GM08714 (cell line): ENCODE results near the gene RUFY1.
"Not testable (repeated sequence)": the region's sequence is repeated elsewhere in the genome, so short reads cannot be mapped to it uniquely, and the experiment has no call there.

Source experiments
- H3K4me3 ChIP-seq: fragments of 200-500 bp; sonication (Bioruptor generic); 2 replicates; pipeline ENCODE4 v1.5.1; 2014; ENCODE audit warnings: mild to moderate bottlenecking, low read length, inconsistent platforms
- ZNF274 ChIP-seq: IDR thresholded peaks from 2 replicates; pipeline ENCODE4 v1.6.1; 2012; ENCODE audit warnings: mild to moderate bottlenecking, low read depth, low read length

RUFY1 gene, protein sequence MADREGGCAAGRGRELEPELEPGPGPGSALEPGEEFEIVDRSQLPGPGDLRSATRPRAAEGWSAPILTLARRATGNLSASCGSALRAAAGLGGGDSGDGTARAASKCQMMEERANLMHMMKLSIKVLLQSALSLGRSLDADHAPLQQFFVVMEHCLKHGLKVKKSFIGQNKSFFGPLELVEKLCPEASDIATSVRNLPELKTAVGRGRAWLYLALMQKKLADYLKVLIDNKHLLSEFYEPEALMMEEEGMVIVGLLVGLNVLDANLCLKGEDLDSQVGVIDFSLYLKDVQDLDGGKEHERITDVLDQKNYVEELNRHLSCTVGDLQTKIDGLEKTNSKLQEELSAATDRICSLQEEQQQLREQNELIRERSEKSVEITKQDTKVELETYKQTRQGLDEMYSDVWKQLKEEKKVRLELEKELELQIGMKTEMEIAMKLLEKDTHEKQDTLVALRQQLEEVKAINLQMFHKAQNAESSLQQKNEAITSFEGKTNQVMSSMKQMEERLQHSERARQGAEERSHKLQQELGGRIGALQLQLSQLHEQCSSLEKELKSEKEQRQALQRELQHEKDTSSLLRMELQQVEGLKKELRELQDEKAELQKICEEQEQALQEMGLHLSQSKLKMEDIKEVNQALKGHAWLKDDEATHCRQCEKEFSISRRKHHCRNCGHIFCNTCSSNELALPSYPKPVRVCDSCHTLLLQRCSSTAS

DNA sequence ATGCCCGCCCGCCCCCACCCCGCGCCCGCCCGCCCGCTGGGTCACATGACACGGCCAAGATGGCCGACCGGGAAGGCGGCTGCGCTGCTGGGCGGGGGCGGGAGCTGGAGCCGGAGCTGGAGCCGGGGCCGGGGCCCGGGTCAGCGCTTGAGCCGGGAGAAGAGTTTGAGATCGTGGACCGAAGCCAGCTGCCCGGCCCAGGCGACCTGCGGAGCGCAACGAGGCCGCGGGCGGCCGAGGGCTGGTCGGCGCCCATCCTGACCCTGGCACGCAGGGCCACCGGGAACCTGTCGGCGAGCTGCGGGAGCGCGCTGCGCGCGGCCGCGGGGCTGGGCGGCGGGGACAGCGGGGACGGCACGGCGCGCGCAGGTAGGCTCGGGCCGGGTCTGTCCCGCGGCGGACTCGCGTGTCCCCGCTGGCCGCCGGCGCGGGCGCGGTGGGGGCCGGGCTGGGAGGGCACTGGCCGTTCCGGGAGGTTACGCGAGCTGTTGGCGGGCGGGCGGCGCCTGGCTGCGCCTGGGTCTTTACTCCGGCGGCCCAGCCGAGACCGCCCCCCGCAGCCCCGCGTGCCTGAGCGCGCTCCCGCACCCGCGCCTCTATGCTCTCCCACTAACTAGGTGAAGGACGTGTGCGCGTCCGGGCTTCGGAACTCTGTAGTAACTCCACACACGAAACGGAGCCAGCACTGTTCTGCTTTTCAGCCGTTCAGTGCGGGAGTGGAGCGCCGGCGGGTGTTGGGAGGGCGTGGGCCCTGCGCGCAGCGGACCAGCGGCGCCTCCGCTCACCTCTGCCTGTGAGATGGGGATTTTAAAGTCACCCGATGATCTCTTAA lies at the start of gene RUFY1:
TSS of gene RUFY1 (plus strand) at position 44 of the 832 bp plus-strand sequence. CDS start at position 60, 16 bp downstream.
- no peak for TF ChIP-seq ZNF274
- H3K4me3 ChIP-seq: peak within 1 kb of the TSS; percentile 87

DNA sequence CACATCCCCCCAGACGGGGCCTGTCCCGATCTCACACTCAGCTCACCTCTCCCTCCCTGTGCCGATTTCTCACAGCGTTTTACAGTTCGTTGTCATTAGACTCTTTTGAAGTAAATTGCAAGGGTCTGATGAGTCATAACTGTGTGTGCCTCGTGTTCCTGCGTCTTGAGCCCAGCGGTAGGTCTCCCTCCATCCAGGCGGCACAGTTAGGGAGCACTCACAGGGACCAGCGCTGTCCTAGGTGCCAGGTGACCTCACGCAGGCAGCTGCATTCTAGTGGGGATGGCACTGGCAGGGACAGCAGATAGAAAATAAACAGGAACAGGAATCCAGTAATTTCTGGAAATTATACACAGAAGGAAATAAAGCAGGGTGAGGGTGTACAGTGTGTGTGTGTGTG lies 48.4 kb upstream of the RUFY1 start:
- H3K4me3 ChIP-seq: not testable (repeated sequence)

DNA sequence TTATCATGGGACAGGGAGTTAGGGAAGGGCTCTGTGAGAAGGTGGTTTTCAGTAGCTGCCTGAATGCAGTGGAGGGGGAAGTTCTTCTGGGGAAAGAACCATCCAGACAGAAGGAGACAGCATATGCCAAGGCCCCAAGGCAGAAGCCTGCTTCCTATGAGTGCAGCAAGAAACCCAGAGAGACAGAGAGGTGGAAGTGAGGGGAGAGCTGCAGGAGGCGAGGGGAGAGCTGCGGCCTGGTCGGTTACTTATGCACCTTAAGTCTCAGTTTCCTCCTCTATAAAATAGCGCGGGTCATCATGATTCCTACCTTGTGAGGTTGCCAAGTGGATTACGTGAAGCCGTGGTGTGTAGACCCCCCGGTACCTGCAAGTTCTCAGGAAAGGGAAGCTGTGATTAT lies 47.9 kb upstream of the RUFY1 start:
- not testable (repeated sequence) for H3K4me3 ChIP-seq

DNA sequence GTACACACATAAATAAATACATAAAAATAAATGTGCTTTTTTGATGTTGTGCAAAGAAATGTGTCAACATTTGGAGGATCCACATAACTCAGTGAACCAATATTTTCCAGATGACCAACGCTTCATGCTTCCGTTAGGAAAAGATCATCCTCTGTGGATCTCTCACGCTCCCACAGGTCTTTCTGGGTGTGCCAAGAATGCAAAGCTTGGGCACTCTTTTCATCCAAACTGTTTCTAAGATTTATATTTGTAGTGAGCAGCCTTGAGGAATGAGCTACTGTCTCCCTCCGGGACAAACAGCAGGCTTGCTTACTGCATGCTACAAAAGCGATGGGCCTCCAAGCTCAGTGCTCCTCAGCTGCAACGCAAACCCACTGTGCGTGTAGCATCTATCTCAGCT lies 46.2 kb upstream of the RUFY1 start:
- TF ChIP-seq ZNF274: no peak
- no peak overlapping the region for H3K4me3 ChIP-seq

DNA sequence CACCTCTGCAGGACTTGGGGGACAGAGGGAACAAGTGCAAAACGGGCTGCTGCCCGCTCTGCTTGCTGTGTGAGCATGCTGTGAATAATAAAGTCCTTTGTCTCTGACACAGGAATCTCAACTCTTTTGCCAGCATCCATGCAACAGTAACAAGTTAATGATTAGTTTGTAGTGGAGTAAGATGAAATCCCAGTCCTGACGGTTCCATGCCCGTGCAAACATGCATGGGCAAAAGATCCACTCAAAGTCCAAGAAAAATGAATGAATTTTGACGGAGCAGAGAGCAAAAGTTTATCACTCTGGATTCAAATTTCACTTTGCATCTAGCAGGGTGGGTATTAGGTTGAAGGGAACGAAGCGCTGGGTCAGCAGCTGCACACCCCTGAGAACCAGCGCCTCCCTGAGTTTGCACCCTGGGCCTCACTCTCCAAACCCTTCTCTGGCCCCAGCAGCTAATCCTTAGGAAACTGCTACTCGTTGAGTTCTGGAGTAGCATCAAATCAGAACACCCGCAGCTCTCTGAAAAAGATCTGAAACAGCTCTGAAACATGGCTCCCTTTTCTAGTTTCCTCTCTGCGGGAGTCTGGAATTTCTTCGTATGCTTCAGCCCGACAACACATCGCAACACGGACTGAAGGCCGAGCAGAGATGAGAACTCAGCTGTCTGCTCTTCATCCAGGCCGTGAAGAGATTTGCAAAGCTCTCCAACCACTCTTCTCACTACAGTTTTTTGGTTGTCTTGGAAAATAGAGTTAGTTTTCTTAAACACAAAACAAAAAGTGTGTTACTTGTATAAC lies 45.6 kb upstream of the RUFY1 start:
- H3K4me3 ChIP-seq: no peak overlapping the region
- no peak for TF ChIP-seq ZNF274

DNA sequence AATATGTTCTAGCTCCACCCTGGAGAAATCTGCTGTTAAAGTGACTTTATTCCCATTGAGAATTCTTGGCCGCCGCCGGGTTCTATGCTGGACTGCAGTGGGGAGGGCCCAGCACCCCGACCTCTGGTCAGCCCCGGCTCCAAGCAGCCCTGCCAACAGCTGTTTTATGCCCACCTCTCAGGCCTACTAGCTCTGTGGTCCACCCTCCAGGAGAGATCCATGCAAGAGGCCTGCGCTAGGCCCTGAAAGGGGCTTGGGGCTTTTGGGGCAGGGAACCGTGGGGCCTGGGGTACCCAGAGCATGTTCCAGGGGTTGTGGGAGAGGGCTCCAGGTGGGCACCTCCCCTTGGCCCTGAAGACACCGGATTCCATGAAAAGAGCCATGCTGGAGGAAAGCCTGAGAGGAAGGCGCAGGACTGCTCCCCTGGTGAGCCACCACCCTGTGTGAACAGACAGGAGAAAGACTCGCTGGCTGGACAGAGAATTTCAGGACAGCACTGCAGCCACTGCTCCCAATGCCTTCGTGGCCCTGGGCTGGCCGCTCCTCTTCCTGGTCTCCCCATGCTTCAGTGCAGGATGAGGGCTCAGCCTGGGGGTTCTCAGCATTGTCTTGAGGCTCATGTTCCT lies 44.6 kb upstream of the RUFY1 start:
- TF ChIP-seq ZNF274: no peak

DNA sequence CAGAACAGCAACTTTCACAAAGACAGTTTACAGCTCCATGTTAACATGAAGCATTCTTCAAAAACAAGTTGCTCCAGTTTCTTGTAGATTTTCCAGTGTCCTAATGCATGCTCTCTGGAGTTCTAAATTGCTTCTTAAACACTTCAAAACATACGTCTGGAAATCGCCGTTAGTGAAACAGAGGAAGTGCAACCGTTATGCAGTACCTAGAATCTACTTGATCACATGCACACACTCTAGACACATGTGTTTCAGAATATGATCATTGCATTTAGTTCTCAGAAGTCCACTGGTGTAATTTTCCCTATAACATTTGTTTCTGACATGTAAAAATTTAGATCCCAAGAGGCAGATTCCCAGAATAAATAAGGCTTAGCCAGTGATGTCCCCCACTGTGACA lies 41.1 kb upstream of the RUFY1 start:
- no peak overlapping the region for H3K4me3 ChIP-seq
- TF ChIP-seq ZNF274: no peak

More for the DNA sequence above, 44.6 kb upstream of the RUFY1 start:
- H3K4me3 ChIP-seq: no peak overlapping the region

DNA sequence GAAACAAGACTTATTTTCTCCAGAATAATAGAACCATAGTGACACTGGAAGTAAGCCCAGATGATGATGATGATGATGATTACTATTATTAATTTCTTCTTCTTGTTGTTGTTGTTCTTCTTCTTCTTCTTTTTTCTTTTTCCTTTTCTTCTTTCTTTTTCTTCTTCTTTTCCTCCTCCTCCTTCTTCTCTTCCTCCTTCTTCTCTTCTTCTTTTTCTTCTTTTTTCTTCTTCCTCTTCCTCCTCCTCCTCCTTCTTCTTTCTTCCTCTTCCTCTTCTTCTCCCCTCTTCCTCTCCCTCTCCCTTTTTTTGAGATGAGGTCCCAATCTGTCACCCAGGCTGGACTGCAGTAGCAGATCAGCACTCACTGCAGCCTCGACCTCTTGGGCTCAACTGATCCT lies 40.5 kb upstream of the RUFY1 start:
- TF ChIP-seq ZNF274: no peak
- no peak overlapping the region for H3K4me3 ChIP-seq

DNA sequence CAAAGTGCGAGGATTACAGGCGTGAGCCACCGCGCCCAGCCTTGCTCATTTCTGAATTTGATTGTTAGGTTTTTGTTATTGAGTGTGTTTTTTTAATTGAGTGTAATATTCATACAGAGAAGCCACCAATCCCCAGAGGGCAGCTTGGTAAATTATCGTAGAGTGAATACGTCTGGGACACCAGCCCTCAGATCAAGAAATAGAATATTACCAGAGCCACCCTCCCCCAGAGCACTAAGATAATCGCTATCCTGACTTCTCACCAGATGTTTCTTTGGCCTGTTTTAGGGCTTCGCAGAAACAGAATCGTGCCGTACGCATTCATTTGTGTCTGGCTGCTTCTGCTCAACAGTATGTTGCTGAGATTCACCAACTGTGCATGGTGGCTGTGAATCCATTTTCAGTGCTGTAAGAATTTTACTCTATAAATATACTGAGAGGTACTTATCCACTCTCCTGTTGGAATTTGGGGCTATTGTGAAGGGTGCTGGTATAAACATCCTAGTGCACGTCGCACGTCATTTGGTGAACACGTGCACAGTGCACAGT lies 37.8 kb upstream of the RUFY1 start:
- no peak overlapping the region for H3K4me3 ChIP-seq
- no peak for TF ChIP-seq ZNF274

DNA sequence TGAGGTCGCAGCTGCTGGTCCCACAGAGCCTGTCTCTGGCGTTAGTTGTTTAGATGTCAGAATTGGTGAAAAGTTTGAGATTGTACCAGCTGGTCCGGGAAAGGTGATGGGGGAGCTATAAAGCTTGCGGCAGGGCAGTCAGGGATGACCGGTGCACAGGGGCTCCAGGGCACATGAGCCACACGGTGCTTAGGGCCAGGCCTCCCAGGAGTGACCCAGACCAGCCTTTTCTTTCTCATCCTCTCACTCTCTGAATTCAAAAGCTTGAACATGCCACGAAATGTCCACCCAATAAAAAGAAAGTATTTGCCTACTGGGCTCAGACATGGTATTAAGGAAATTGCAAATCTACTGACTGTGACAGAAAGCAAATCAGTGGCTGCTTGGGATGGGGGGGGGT lies 34.9 kb upstream of the RUFY1 start:
- not testable (repeated sequence) for H3K4me3 ChIP-seq

DNA sequence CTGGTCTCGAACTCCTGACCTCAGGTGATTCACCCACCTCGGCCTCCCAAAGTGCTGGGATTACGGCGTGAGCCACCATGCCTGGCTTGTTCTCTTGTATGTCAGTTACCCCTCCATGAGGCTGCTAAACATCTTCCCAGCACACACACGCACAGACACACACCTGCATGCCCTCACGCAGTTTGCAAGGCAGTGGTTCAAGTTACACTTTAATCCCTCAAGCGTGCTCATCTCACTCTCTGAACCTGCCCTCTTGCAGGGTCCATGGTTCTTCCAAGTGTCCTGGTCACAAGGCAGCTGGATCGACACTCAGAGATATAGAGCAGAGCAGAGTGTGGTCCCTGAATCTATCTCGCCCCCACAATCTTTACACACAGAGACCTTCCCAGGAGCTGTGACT lies 34.1 kb upstream of the RUFY1 start:
- H3K4me3 ChIP-seq: no peak overlapping the region
- no peak for TF ChIP-seq ZNF274

DNA sequence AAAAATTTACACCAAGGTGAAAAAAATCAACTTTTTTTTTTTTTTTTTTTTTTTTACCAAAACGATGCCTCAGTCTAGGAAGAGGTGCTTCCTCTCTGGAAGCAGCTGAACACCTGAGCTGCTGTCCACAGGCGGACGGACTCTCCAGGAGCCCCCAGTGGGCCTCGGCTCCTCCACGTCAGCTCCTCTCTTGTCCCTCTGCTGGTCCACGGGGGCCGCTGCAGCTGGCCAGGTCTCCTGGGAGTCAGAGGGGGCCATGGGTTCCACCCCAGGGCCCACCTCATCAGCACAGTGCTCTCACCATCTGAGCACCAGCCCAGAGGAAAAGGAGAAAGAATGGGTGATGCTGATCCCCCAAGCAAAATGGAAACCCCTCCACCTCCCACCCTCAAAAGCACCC lies 32.6 kb upstream of the RUFY1 start:
- H3K4me3 ChIP-seq: not testable (repeated sequence)

DNA sequence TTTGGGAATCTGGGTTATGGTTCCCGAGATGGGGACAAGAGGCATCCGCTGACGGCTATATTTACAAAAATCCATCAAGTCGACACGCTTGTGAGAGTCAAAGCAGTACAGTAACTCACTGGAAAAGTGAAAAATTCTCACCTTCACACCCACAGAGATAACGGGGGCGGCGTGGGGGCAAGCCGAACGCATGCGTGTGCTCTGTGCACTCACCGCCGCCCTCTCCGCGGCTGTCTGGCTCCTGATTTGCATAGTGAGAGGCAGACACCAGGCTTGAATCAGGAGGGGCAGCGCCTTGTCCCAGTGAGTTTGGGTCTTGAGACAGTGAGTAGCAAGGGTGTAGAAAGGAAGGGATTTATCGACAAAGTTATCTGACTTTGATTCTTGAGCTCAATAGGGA lies 32.0 kb upstream of the RUFY1 start:
- H3K4me3 ChIP-seq: not testable (repeated sequence)

DNA sequence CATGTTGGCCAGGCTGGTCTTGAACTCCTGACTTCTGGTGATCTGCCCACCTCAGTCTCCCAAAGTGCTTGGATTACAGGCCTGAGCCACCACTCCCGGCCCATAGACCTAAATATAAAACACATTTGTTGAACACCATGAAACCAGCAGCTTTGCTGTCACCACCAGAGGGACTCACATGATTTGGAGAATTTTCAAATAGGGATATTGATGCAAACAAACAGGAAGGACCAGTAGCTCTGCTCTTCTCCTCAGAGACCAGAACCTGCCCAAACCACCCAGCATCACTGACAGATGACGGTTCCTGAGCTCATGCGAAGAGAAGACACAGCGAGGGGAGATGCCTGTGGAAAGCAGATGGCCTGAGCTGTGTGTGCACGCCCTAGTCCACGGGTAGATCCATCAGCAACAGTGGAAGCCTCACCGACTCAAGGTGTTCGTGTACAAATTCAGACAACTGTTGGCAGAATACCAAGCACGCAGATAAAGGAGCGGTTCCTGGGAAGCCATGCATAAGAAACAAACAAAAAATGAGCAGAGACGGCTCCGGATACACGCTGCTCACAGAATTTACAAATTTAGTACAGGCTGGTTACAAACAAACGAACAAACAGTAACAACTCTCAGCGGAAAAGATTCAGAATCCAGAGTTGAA lies 30.8 kb upstream of the RUFY1 start:
- H3K4me3 ChIP-seq: not testable (repeated sequence)

DNA sequence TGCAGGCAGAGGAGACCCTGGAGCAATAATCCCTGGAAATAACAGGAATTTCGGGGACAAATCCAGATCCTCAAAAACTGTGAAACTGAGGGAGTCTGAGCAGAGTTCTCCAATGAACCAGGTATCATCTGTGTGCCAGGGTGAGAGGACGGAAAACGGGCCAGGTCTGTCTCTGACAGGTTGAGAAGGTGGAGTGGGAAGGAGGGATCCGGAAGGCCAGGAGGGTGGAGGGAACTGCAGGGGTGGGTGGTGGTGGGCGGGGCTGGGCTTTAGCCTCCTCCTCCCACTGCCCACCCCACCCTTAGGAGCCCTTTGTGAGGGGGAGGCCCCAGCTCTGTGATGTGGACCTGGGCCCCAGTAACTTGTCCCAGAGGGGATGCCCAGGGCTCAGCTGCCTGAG lies 28.2 kb upstream of the RUFY1 start:
- not testable (repeated sequence) for H3K4me3 ChIP-seq
